Left ventricle myocardium superior (tissue), 1 donor: ENCODE measurements around the gene MRPL49. TPM values are rescaled to one million over a fixed set of nuclear protein-coding genes. Genes with fewer than 3 reads are reported as not detected.

Source experiments
- ATAC-seq: fragments of 200-7000 bp; cut with Tn5 transposase; one replicate; pipeline ENCODE4 v1.9.1; 2020; ENCODE audit warnings: mild to moderate bottlenecking, moderate library complexity
- DNase-seq: peaks from one replicate; pipeline ENCODE4 v3.0.0-alpha.2; 2020
- intact Hi-C: fragments of 100-400 bp; cut with micrococcal nuclease; formaldehyde crosslinking; loops from one replicate; pipeline ENCODE4 v1.11.0; 2022
- long read RNA-seq: library from polyadenylated mRNA; unstranded; transcript quantifications from one replicate; pipeline ENCODE4 v2.0.0, GENCODE V29; 2021
- total RNA-seq: library from RNA; stranded (reverse); fragmentation: NEBNext Ultra II Directional; extraction: Animal tissue kit (Norgen Biotek cat#: 25700); gene quantifications from one replicate; pipeline ENCODE4 v1.2.1, GENCODE V29; 2021
- donor health status: DM: no; HTN: yes; CAD: no; lungs with severe emphysema.

The MRPL49 gene
- total RNA-seq: 33.7 TPM
- long read RNA-seq, transcript MRPL49-201 (4 exons, 2,019 nt): major isoform, 82 of 94 reads
- long read RNA-seq, partial matches to known transcripts: 1 of 94 reads
- long read RNA-seq, other reads (novel, unspliced or antisense): 8 of 94 reads

DNA sequence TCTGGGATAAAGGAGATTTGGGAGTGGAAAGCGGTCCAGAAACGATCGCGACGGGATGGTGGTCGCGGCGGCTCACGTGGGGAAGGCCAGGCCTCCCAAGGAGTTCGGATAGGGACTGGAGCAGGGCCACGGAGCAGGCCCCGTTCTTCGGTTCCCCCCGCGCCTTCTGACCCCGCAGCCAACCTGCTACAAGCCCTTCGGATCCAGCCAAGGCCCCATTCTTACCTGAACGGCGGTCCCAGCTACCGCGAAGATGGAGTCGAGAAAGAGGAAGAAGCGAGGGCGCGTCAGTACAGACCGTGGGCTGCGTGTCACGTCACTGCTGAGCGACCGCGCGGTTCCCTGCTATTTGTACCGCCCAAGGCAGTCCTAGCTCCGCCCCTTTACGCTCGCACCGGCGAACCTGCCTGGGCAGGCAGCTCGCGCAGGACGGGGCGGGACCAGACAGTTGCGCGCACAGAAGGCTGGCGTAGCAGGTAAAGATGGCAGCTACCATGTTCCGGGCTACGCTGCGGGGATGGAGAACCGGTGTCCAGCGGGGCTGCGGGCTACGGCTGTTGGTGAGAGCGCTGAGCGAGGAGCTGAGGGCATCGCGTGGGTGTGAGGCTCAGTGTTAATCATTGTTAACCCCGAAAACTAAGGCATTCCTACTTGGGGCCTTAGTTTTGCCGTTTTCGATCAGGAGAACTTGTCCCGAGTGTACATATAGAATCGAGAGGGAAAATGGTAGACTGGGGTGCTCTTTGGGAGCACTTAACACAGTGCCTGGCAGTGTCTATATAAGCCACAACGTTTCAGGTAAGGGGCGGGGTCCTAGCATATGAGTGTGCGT is at the start of gene MRPL49, which contains the start of gene FAU:
TSS of gene MRPL49 (plus strand) at position 457 of the 832 bp plus-strand sequence. CDS start at position 483, 26 bp downstream.
TSS of gene FAU (minus strand) at position 270 of the 832 bp plus-strand sequence. CDS start 321 bp downstream, outside the sequence.
- ATAC-seq (peak; percentile 88), DNase-seq (peak; percentile 98)
- intact Hi-C loops: no loop called here

DNA sequence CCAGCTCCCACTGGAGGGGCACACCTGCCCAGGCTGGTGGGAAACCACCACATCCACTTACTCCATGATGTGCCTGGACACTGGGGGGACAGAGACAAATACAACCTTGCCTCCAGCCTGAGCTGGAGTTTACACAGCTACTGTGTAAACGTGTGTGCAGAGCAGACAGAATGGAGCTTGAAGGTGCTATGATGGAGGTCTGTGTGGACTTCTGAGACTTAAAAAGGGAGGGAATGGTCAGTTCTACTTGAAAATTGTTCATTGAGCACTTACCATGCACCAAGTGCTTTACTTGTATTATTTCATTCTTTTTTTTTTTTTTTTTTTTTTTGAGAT is 49.5 kb upstream of the MRPL49 start:
- DNase-seq (no peak), ATAC-seq (no peak)
- intact Hi-C loops: no loop called here

DNA sequence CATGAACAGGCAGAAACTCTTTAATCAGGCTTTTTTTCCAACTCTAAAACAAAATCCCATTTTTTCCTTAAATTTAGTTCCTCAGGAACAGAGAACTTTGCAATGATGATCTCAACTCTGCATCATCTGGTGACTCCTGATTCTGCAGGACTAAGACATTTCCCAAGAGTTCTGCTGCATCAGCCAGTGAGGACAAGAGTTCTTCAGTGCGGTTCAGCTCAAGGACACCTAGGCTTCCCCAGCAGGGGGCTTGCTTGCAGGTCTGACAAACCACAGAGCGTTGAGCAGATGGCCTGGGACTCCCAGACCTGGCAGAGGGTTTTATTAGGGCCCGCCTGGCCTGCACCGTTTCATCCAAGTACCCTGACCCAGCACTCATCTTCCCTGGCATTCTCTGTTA is 44.7 kb upstream of the MRPL49 start:
- intact Hi-C loops: no loop called here
- ATAC-seq (no peak), DNase-seq (no peak)

DNA sequence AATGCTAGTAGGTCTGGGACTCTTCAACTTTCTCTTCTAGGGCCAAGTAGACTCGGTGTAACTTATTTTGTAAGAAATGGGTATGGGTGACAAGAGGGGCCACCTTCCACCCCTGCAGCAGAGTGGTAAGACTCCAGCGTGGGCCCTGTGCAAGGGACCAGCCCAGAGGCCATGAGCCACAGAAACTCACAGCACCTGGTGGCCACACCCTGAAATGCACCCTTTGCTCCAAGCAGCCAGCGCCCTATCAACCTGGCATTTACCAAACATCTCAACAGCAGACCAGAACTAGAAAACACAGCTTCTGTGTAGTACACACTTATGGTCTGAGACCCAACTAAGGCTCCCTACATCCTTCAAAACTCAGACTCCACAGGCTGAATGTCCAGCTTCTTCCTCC is 44.0 kb upstream of the MRPL49 start:
- intact Hi-C loops: no loop called here
- DNase-seq (peak; percentile 51), ATAC-seq (peak; percentile 51)

DNA sequence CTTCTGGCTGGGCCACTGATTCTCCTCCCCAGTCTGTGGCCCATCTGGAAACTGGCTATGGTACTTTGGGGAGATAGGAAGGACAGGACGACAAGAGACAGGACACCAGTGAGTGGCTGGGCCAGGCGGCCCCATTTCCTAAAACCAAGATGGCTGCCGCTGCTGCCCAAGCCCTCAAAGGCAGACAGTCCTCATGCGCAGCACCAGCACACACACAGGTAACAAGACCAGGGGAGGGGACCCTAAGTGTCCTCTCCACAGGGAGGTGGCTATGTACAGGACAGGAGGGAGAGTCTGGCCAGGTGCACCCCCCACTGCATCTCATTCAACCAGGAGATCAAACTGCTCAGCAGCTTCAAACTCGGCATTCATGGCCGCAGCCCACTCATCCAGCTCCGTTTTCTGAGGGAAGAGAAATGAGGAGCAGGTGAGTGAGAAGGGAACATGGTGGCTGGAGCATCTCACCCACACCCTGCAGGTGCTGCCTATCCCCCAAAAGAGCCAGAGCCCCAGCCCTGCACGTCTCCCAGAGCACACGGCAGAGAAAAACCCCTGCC is 43.3 kb upstream of the MRPL49 start:
- intact Hi-C loops: no loop called here
- no peak for ATAC-seq
- DNase-seq: peak; percentile 8

DNA sequence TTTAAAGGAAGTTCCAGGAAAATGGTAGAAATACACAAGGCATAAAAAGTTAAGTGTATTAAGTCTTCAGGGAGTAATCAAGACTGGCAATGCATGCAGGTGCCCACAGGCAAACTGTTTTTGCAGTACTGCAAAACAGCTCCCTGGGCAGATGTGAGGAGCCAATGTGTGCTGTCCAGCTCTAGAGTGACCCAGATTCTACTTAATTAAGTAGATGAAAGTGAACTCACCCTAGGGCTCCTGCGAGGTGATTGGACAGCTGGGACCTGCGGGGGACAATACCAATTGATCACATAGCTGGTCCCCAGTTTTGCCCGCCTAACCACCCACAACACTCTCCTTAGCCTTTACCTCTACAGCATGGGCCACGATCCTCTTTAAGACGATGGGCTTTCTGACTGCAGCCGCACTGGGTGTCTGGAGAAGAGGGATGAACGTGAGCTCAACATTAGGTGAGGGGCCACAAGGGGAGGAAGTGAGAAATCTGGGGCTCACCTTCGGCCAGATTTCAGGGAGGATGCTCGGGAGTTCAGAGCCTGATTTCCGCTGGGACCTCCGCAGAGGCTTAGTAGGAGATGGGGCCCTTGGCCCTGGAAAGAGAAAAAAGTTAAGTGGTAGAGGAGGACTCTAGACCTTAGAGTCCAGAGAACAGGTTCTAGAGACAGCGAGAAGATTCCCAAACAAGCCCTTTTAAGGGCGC is 38.8 kb upstream of the MRPL49 start:
- DNase-seq (no peak), ATAC-seq (no peak)
- intact Hi-C loops: no loop called here

DNA sequence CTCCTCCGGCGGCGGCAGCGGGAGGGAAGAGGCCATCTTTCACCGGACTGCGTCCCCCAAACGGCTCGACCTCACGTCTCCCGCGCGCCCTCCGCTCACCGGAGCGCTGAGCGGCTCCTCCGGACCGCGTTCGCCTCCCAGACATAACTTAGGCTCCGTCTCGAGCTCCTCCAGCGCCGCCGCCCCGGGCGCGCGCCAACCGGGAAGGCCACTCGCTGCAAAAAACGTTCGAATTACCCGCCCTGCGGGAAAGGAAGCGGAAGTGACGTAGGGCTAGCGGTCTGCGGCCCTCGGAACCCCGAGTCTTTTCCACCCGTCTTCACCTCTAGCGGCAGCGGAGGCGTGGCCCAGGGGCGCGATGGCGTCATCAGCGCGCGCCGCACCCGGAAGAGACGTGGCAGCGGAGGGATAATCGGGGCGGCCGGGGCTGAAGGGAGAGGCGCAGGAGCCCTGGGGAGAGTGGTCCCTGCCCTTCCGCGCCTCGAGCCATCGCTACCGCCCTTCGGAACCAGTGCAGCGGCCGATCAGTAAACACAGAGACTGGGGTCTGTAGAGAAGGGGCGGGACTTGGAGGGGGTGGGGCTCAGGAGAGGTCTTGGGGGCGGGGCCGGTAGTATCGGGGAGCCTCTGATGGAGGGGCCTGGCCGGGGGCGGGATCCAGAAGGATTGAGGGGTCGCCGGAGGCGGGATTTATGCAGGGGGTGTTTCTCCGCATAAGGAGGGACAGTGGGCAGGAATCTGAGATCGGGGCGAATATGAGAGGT is 38.1 kb upstream of the MRPL49 start, which contains the start of the genes CDCA5 and ZFPL1:
TSS of gene CDCA5 (minus strand) at position 207 of the 764 bp plus-strand sequence. CDS start at position 145, 62 bp downstream.
TSS of gene ZFPL1 (plus strand) at position 389 of the 764 bp plus-strand sequence. CDS start 477 bp downstream, outside the sequence.
- ATAC-seq (peak; percentile 98), DNase-seq (peak; percentile 97)
- intact Hi-C loops: no loop called here

DNA sequence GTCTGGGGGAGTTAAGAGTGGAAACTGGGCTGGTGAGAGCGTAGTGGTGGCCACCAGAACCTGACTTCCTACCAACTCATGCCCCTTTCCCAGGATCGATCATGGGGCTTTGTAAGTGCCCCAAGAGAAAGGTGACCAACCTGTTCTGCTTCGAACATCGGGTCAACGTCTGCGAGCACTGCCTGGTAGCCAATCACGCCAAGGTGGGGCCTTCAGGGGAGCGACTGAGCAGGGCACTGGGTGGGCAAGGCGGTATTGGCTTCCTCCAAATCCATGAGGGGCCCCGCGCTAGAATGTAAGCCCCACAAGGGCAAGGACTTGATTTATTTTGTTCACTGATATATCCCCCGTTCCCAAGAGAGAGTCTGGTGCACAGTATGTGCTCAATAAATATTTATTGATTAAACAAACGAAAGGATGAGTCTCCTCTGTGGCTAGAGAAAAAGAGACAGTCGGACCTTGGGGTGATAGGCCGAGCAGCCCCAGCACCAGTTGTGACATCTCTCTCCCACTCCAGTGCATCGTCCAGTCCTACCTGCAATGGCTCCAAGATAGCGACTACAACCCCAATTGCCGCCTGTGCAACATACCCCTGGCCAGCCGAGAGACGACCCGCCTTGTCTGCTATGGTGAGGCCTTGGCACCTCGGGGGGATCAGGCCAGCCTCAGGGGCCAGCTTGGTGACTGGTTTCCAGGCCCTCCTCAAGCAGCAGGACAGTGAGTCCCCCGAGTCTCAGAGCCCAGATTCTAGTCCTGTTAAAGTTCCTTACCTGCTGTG is 37.3 kb upstream of the MRPL49 start:
- intact Hi-C loops: no loop called here
- DNase-seq (no peak), ATAC-seq (no peak)

DNA sequence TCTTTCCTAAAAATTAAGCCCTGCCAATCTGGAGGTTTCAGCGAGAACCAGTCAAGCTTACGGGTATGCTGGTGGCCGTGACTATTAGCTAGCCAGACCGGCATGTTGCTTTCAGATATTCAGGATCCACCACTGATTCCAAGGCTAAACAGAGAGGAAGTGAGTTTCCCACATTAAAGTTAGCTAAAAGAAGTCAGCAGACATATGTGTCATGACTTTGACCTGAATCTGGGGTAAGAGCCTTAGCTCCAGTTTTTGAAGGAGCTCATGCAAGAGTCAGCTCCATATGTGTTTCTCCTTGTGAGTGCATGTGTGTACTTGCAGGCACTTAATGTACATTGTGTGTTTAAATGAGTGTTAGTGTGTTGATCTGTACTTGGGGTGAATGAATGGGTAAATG is 36.7 kb upstream of the MRPL49 start:
- DNase-seq (no peak), ATAC-seq (no peak)
- intact Hi-C loops: no loop called here

DNA sequence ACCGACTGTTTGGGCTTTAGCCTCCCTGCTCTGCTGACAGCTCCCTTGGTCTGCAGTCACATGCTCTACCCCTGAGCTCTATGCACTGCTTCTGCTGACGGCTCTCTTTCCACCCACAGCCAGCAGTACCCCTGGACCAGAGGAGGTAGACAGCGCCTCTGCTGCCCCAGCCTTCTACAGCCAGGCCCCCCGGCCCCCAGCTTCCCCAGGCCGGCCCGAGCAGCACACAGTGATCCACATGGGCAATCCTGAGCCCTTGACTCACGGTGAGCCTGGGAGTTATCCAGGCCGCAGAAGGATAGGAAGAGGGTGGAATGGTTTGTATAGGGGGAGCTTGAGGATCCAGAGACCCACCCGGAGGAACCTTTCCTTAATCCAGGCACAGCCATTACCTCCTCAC is 35.3 kb upstream of the MRPL49 start:
- intact Hi-C loops: no loop called here
- ATAC-seq (no peak), DNase-seq (no peak)

DNA sequence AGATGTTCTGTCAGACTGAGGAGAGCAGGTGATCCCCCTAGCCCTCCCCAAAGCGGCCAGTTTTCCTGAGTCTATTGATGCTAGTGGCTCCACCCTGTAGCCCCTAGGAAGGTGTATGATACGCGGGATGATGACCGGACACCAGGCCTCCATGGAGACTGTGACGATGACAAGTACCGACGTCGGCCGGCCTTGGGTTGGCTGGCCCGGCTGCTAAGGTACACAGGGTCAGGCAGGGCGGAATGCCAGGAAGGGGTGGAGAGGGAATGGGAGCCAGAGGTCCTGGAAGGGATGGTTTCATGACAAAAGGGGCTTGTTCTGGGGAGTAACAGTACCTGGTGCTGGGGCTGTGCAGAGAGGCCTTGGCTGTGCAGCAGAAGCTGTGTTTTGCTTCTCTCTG is 34.9 kb upstream of the MRPL49 start:
- intact Hi-C loops: no loop called here
- DNase-seq: no peak
- ATAC-seq: no peak

DNA sequence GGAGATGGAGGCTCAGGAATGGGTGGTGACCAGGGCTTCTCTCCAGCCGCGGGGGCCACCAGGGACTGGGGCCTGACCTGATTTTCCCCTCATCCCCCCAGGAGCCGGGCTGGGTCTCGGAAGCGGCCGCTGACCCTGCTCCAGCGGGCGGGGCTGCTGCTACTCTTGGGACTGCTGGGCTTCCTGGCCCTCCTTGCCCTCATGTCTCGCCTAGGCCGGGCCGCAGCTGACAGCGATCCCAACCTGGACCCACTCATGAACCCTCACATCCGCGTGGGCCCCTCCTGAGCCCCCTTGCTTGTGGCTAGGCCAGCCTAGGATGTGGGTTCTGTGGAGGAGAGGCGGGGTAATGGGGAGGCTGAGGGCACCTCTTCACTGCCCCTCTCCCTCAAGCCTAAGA is 34.3 kb upstream of the MRPL49 start:
- no peak for ATAC-seq

DNA sequence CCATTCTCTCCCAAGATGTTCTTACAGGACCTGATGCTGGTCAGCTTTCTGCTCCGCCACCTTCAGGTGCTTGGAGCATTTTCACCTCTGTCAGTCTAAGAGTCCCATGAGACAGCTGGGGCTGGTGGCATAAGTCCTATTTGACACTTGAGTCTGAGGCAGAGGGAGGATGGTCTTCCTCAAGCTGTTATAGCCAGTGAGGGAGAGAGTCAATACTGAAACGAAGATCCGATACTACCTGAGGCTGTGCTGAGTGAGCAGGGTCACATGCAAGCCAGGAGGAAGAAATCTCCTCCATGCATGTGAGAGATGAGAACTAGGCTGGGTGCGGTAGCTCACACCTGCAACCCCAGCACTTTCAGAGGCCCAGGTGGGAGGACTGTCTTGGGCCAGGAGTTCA is 32.5 kb upstream of the MRPL49 start:
- DNase-seq (no peak), ATAC-seq (no peak)
- intact Hi-C loops: no loop called here

More for the DNA sequence above, 34.3 kb upstream of the MRPL49 start:
- no peak for DNase-seq
- intact Hi-C loops: no loop called here

DNA sequence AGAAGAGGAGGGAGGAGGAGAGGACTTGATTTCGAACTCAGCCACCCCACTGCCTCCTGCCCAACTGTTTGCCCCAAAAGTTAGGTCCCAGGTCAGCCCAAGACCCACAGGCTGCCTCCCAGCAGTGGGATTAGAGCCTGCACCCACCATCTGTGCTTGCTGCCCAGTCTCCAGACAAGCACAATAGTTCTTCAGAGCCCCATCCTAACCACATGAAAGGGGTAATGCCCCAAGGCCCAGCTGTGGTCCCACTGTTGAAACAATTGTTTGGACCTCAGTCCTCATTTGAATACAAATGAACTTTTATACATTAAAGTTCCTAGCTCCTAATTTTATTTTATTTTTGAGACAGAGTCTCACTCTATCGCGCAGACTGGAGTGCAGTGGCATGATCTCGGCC is 31.5 kb upstream of the MRPL49 start:
- DNase-seq: peak; percentile 9
- intact Hi-C loops: no loop called here
- ATAC-seq: no peak

DNA sequence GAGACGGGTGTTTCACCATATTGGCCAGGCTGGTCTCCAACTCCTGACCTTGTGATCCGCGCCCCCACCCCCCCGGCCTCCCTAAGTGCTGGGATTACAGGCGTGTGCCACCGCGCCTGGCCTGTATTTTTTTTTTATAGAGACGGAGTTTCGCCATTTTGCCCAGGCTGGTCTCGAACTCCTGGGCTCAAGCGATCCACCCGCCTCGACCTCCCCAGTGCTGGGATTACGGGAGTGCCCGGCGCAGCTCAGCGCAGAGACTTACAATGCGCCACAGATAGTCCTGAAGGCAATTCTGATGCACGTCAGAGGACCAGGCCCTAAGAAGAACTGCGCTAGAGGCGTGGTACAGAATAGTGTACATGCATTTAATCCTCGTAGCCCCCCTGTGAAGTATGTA is 26.7 kb upstream of the MRPL49 start:
- peak; percentile 20 for DNase-seq
- no peak for ATAC-seq
- intact Hi-C loops: no loop called here

DNA sequence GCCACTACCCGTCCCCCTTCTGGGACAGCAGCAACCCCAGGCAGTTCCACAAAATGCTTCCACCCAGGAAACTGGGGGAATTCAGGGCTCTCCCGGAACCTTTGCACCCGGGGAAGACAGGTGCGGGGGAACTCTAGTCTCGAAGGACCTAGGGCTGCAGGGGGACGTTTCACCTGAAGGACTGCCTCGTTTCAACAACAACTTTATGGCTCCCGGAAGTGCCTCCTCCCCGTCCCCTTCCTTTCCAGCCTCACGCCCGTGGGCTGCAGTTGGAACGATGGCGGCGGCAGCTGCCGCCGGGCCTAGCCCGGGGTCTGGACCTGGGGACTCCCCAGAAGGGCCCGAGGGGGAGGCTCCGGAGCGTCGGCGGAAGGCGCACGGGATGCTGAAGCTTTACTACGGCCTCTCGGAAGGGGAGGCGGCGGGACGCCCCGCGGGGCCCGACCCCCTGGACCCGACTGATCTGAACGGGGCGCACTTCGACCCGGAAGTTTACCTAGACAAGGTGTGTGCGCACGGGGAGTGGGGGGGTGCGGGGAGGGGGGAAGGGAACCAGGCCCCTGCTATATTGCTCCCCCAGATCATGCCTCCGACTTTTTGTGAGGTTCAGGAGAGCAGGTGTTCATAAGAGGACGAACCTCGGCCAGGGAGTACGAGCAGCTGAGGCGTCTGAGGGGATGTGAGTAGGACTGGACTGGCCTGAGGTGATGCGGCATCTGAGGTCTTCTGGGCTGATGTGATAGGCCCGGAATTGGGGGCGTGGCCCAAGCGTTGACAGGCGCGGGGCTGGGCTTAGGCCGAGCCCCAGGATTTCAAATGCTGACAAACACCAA is 25.9 kb upstream of the MRPL49 start, which contains the start of gene VPS51:
TSS of gene VPS51 (plus strand) at position 241 of the 833 bp plus-strand sequence. CDS start at position 278, 37 bp downstream.
- peak; percentile 94 for DNase-seq
- ATAC-seq: peak; percentile 95
- intact Hi-C loops: no loop called here

DNA sequence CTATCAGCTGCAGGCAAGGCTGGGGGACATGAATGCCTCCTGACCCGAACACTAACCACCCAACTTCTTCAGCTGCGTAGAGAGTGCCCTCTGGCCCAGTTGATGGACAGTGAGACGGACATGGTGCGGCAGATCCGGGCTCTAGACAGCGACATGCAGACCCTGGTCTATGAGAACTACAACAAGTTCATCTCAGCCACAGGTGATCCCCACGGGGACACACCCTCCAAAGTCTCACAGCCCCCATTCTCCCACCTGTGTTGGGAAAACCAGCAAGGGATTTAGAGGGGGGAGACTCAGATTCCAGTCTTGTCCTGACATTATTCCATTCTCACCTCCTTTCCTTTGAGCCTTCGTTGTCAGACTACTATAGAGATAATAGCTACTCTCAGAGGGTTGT is 25.2 kb upstream of the MRPL49 start:
- DNase-seq (no peak), ATAC-seq (peak; percentile 9)
- intact Hi-C loops: no loop called here
